Trophoblast cell (in vitro differentiated cells and primary cell): ENCODE results near the gene ZNF518B.
A peak's percentile ranks its signal among the peaks of the same experiment; 100 is the strongest.

ENCODE experiments used
- DNase-seq, 2 donors: peaks; one replicate each; pipeline ENCODE4 v3.0.0-alpha.2; 2016
- H2AFZ ChIP-seq: 2 replicates; pipeline ENCODE4 v1.6.1; 2013; ENCODE audit warnings: low read length, moderate library complexity, mild to moderate bottlenecking; ENCODE audit not compliant: insufficient read depth, poor library complexity
- H2AK5ac ChIP-seq: 2 replicates; pipeline ENCODE4 v1.6.1; 2013; ENCODE audit warnings: mild to moderate bottlenecking, low read length
- H2BK120ac ChIP-seq: 2 replicates; pipeline ENCODE4 v1.6.1; 2013; ENCODE audit warnings: low read length, mild to moderate bottlenecking, moderate library complexity; ENCODE audit not compliant: insufficient read depth, poor library complexity
- H2BK12ac ChIP-seq: 2 replicates; pipeline ENCODE4 v1.6.1; 2013; ENCODE audit warnings: mild to moderate bottlenecking, low read length, moderate library complexity
- H2BK5ac ChIP-seq: 2 replicates; pipeline ENCODE4 v1.6.1; 2013; ENCODE audit warnings: low read length, low read depth, moderate library complexity, mild to moderate bottlenecking; ENCODE audit not compliant: poor library complexity
- H3K14ac ChIP-seq: 2 replicates; pipeline ENCODE4 v1.6.1; 2013; ENCODE audit warnings: mild to moderate bottlenecking, low read length
- H3K18ac ChIP-seq: 2 replicates; pipeline ENCODE4 v1.6.1; 2013; ENCODE audit warnings: mild to moderate bottlenecking, low read length
- H3K23ac ChIP-seq: 2 replicates; pipeline ENCODE4 v1.6.1; 2013; ENCODE audit warnings: low read length
- H3K27ac ChIP-seq: 2 replicates; pipeline ENCODE4 v1.5.1; 2013; ENCODE audit warnings: low read depth, mild to moderate bottlenecking, inconsistent platforms, low read length, moderate library complexity
- H3K27me3 ChIP-seq: 2 replicates; pipeline ENCODE4 v1.6.1; 2013; ENCODE audit warnings: inconsistent platforms, mild to moderate bottlenecking, low read length, moderate library complexity; ENCODE audit not compliant: insufficient read depth
- H3K36me3 ChIP-seq, 2 experiments: 1 replicate in 1 of 2; 2 replicates in 1 of 2; pipeline ENCODE4 v1.6.1; 2013; ENCODE audit warnings: low read length in 2 of 2, mild to moderate bottlenecking in 2 of 2, moderate library complexity in 1 of 2; ENCODE audit not compliant: insufficient read depth in 2 of 2, control insufficient read depth in 1 of 2
- H3K4ac ChIP-seq: 2 replicates; pipeline ENCODE4 v1.6.1; 2013; ENCODE audit warnings: low read depth, mild to moderate bottlenecking, low read length, moderate library complexity
- H3K4me1 ChIP-seq, 2 experiments: 1 replicate in 1 of 2; 2 replicates in 1 of 2; pipeline ENCODE4 v1.6.1; 2013; ENCODE audit warnings: low read length in 2 of 2, mild to moderate bottlenecking in 2 of 2, moderate library complexity in 1 of 2; ENCODE audit not compliant: insufficient read depth in 2 of 2, control insufficient read depth in 1 of 2
- H3K4me2 ChIP-seq: 2 replicates; pipeline ENCODE4 v1.6.1; 2013; ENCODE audit warnings: inconsistent platforms, mild to moderate bottlenecking, low read length, moderate library complexity
- H3K4me3 ChIP-seq: 2 replicates; pipeline ENCODE4 v1.5.1; 2013; ENCODE audit warnings: mild to moderate bottlenecking, low read depth, low read length, inconsistent platforms
- H3K79me1 ChIP-seq: one replicate; pipeline ENCODE4 v1.6.1; 2013; ENCODE audit warnings: low read length
- H3K79me2 ChIP-seq: 2 replicates; pipeline ENCODE4 v1.6.1; 2013; ENCODE audit warnings: low read length, mild to moderate bottlenecking; ENCODE audit not compliant: control insufficient read depth, insufficient read depth, poor library complexity
- H3K9ac ChIP-seq: 2 replicates; pipeline ENCODE4 v1.6.1; 2013; ENCODE audit warnings: mild to moderate bottlenecking, low read length
- H3K9me3 ChIP-seq: 2 replicates; pipeline ENCODE4 v1.6.1; 2013; ENCODE audit warnings: low read depth, mild to moderate bottlenecking, control low read depth, inconsistent platforms, low read length; ENCODE audit not compliant: insufficient read depth
- H4K12ac ChIP-seq: 2 replicates; pipeline ENCODE4 v1.6.1; 2013; ENCODE audit warnings: low read depth, mild to moderate bottlenecking, low read length, moderate library complexity
- H4K8ac ChIP-seq: 2 replicates; pipeline ENCODE4 v1.6.1; 2013; ENCODE audit warnings: low read depth, mild to moderate bottlenecking, low read length, moderate library complexity
- H4K91ac ChIP-seq: one replicate; pipeline ENCODE4 v1.6.1; 2013; ENCODE audit warnings: low read depth, mild to moderate bottlenecking, low read length, moderate library complexity
- WGBS: extraction: QIAGEN DNeasy Blood & Tissue Kit; methylation state at CpG from one replicate; pipeline ENCODE4 v1.1.7; 2013; ENCODE audit warnings: missing lambda C conversion rate; ENCODE audit not compliant: insufficient read length, insufficient coverage; ENCODE audit errors: extremely low coverage; 5-methylcytosine and 5-hydroxymethylcytosine counted together

Gene ZNF518B

DNA sequence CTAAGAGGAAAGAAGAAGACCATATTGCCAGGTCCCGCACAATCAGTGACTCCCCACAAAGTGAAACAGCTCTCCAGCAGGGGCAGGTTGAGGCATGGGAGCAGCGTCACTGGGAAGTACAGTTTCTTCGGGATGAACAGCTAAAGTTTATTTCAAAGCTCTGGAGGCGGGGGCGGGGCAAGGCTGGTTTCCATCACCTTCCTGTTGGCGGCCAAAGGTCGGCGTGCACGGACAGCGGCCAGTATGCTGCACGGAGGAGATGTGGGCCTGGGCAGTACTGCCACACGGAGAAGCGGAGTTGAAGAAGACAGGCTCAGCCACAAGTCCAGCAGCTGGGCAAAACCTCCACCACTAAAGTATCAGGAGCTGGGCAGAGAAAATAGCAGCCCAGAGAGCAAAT, 951 bp upstream of the ZNF518B start:
- Histone ChIP-seq H3K9ac (no peak overlapping the region), H2AFZ (no peak overlapping the region), H3K14ac (no peak overlapping the region), H3K4me1 (peaks cover 5 to 19% of the 10 kb centered on the region in 2 experiments), H3K36me3 (peaks cover 10 to 15% of the 10 kb centered on the region in 2 experiments), H2AK5ac (no peak overlapping the region), H3K27ac (no peak overlapping the region), H3K4me3 (no peak overlapping the region), H3K79me2 (peaks cover 4% of the 10 kb centered on the region), H2BK5ac (no peak overlapping the region), H4K8ac (no peak overlapping the region), H3K79me1 (peaks cover 10% of the 10 kb centered on the region), H4K12ac (no peak overlapping the region), H3K23ac (no peak overlapping the region), H3K9me3 (peaks cover 16% of the 10 kb centered on the region), H3K4me2 (no peak overlapping the region), H4K91ac (no peak overlapping the region), H3K4ac (no peak overlapping the region), H2BK12ac (no peak overlapping the region), H3K27me3 (peaks cover 10% of the 10 kb centered on the region), H3K18ac (no peak overlapping the region), H2BK120ac (no peak overlapping the region)
- no CpG with 5 or more reads among the region's 13 CpGs for WGBS
- DNase-seq = no peak

- WGBS = no CpG with 5 or more reads among the region's 96 CpGs
- peak; percentile 32 to 67 for DNase-seq
- Histone ChIP-seq H3K23ac (no peak overlapping the region), H3K4me2 (peak overlapping the region; percentile 52), H3K79me2 (peaks cover 4% of the 10 kb centered on the region), H3K4ac (peak overlapping the region; percentile 37), H4K12ac (peak overlapping the region; percentile 93), H4K8ac (peak overlapping the region; percentile 90), H3K36me3 (peaks cover 12 to 23% of the 10 kb centered on the region in 2 experiments), H4K91ac (peak overlapping the region; percentile 71), H3K4me3 (peak overlapping the region; percentile 81), H3K9ac (peak overlapping the region; percentile 64), H2AFZ (peak overlapping the region; percentile 91), H3K27me3 (peaks cover 2% of the 10 kb centered on the region), H2BK5ac (peak overlapping the region; percentile 32), H3K4me1 (peaks cover 5 to 17% of the 10 kb centered on the region in 2 experiments), H3K9me3 (peaks cover 11% of the 10 kb centered on the region), H3K14ac (peak overlapping the region; percentile 50), H3K18ac (peak overlapping the region; percentile 40), H3K27ac (peak overlapping the region; percentile 38), H3K79me1 (peaks cover 10% of the 10 kb centered on the region), H2BK120ac (peak overlapping the region; percentile 18), H2BK12ac (no peak overlapping the region), H2AK5ac (peak overlapping the region; percentile 21)
Observed at GRCh38 chr4:10456595-10457254, 501 bp downstream of the ZNF518B start.

DNA sequence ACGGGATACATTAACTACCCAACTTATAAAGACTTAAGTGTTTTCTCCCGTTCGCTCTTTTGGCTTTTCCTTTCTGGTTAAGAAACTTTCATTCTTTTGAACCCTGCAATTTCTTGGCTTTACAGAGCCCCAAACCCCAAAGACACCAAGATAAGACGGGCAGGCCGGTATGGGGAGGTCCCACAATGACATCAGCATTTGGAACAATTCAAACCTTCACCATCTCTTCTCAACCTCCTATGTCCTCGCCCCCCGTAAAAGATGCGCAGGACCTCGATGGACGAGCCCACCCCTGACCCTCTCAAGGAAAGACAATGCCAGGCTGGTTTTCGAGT, 999 bp downstream of the ZNF518B start:
- Histone ChIP-seq H2BK5ac (no peak overlapping the region), H3K27me3 (no peaks in the 10 kb centered on the region)
- DNase-seq = no peak

GRCh38 chr4:10455133-10455532, 2.1 kb downstream of the ZNF518B start:
- no CpG with 5 or more reads among the region's 2 CpGs for WGBS
- H3K79me2 ChIP-seq = peaks cover 4% of the 10 kb centered on the region
- H3K27ac ChIP-seq = no peak overlapping the region
- no peak overlapping the region for H2AFZ ChIP-seq
- no peak overlapping the region for H3K4me3 ChIP-seq
- H3K23ac ChIP-seq = no peak overlapping the region
- no peak overlapping the region for H3K14ac ChIP-seq
- no peak overlapping the region for H2BK120ac ChIP-seq
- H3K18ac ChIP-seq = no peak overlapping the region
- no peak for DNase-seq
- no peak overlapping the region for H2BK12ac ChIP-seq
- no peak overlapping the region for H4K8ac ChIP-seq
- H3K9me3 ChIP-seq = peaks cover 8% of the 10 kb centered on the region
- no peaks in the 10 kb centered on the region for H3K27me3 ChIP-seq
- no peak overlapping the region for H2BK5ac ChIP-seq
- H2AK5ac ChIP-seq = no peak overlapping the region
- no peak overlapping the region for H3K4me2 ChIP-seq
- H3K4ac ChIP-seq = no peak overlapping the region
- no peak overlapping the region for H3K9ac ChIP-seq
- H4K12ac ChIP-seq = no peak overlapping the region
- peaks cover 10% of the 10 kb centered on the region for H3K79me1 ChIP-seq
- peaks cover 14 to 28% of the 10 kb centered on the region in 2 experiments for H3K36me3 ChIP-seq
- peaks cover 2 to 10% of the 10 kb centered on the region in 2 experiments for H3K4me1 ChIP-seq
- no peak overlapping the region for H4K91ac ChIP-seq

More for the DNA sequence above, 999 bp downstream of the ZNF518B start:
- Histone ChIP-seq H4K91ac (peak overlapping the region; percentile 71), H3K27ac (no peak overlapping the region), H3K4me3 (peak overlapping the region; percentile 81), H3K4ac (peak overlapping the region; percentile 37), H3K14ac (peak overlapping the region; percentile 35), H3K18ac (peak overlapping the region; percentile 40), H4K12ac (peak overlapping the region; percentile 93), H2AK5ac (peak overlapping the region; percentile 21), H3K9ac (peak overlapping the region; percentile 64), H3K4me1 (peaks cover 2 to 13% of the 10 kb centered on the region in 2 experiments), H2AFZ (peak overlapping the region; percentile 91), H4K8ac (peak overlapping the region; percentile 90), H3K23ac (no peak overlapping the region), H3K79me1 (peaks cover 10% of the 10 kb centered on the region), H3K9me3 (peaks cover 8% of the 10 kb centered on the region), H3K4me2 (peak overlapping the region; percentile 52), H3K79me2 (peaks cover 4% of the 10 kb centered on the region), H2BK12ac (no peak overlapping the region), H2BK120ac (peak overlapping the region; percentile 18), H3K36me3 (peaks cover 12 to 23% of the 10 kb centered on the region in 2 experiments)
- no CpG with 5 or more reads among the region's 11 CpGs for WGBS
